GM12878 (cell line): ENCODE results near the gene SNX32.

Experiments
- ESRRA ChIP-seq: IDR thresholded peaks from 2 replicates; pipeline ENCODE4 v1.6.1; 2012; ENCODE audit warnings: mild to moderate bottlenecking, low read length, improper control_type of control experiment
- POLR2AphosphoS5 ChIP-seq: IDR thresholded peaks from 2 replicates; pipeline ENCODE4 v1.6.1; 2011; ENCODE audit warnings: mild to moderate bottlenecking, low read length, inconsistent platforms
- ZNF384 ChIP-seq: IDR thresholded peaks from 2 replicates; pipeline ENCODE4 v1.6.1; 2012; ENCODE audit warnings: low read depth, mild to moderate bottlenecking, low read length, improper control_type of control experiment, borderline replicate concordance
- TF ChIP-seq, protein P1 (sequence below): IDR thresholded peaks from 2 replicates; pipeline ENCODE4 v1.6.1; 2011; ENCODE audit warnings: borderline replicate concordance, low read depth, mild to moderate bottlenecking, moderate library complexity, low read length; ENCODE audit not compliant: insufficient read depth, poor library complexity, severe bottlenecking

DNA sequence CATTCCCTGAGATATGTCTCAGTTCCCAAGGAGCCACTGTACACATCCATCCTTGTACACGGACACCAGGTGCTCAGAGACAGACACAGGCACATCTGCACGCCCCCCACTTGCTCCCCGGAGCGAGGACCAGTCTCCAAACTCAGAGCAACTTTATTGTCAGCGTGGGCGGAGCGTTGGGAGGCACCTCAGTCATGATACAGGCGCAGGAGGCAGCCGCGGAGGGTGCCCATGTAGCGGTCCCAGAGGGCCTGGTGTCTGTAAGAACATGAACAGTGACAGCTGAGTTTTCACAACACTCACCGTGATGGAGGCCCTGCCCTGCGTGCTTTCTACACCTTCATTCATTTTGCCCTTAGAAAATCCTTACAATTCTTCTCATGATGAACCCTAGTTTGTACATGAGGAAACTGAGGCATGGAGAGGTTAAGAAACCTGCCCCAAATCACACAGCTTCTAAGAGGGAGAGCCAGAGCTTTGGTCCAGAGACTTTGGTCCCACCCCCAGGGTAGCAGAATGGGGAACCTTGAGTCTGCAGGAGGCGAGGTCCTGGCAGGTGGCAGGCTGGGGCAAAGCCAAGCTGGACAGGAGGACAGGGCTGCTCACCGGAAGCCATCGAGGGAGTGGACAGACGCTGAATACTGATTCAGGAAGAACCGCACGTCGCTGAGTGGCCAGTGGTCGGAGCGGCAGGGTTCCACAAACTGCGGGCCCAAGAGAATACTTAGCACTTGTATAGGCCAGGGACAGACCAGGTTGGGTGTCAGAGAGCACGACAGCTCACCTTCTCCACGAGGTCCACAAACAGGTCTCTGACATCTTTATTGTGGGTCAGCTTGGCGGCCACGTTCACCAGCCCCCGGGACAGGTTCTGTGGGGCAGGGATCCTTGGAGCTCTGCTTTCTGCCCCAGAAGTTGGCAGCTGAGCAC is 50.3 kb downstream of the SNX32 start:
- TF ChIP-seq, protein P1, sequence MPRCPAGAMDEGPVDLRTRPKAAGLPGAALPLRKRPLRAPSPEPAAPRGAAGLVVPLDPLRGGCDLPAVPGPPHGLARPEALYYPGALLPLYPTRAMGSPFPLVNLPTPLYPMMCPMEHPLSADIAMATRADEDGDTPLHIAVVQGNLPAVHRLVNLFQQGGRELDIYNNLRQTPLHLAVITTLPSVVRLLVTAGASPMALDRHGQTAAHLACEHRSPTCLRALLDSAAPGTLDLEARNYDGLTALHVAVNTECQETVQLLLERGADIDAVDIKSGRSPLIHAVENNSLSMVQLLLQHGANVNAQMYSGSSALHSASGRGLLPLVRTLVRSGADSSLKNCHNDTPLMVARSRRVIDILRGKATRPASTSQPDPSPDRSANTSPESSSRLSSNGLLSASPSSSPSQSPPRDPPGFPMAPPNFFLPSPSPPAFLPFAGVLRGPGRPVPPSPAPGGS = no peak
- TF ChIP-seq ESRRA (no peak), ZNF384 (no peak), POLR2AphosphoS5 (no peak)
